HEK293T (cell line): Measurements from ENCODE around the gene DNAH7.

ENCODE experiments used
- ARNT ChIP-seq: fragments of 450-650 bp; IDR thresholded peaks from 2 replicates; pipeline ENCODE4 v1.6.1; 2017; ENCODE audit warnings: mild to moderate bottlenecking
- BHLHE40 ChIP-seq: fragments of 450-650 bp; IDR thresholded peaks from 2 replicates; pipeline ENCODE4 v1.6.1; 2016; ENCODE audit warnings: mild to moderate bottlenecking, moderate library complexity, borderline replicate concordance
- CTBP1 ChIP-seq: fragments of 450-650 bp; IDR thresholded peaks from 2 replicates; pipeline ENCODE4 v1.6.1; 2016; ENCODE audit warnings: borderline replicate concordance
- ELF4 ChIP-seq: fragments of 450-650 bp; IDR thresholded peaks from 2 replicates; pipeline ENCODE4 v1.6.1; 2017; ENCODE audit warnings: antibody characterized with exemption
- FOXA1 ChIP-seq: fragments of 450-650 bp; IDR thresholded peaks from 2 replicates; pipeline ENCODE4 v1.6.1; 2016; ENCODE audit warnings: mild to moderate bottlenecking
- FOXK2 ChIP-seq: fragments of 450-650 bp; IDR thresholded peaks from 2 replicates; pipeline ENCODE4 v1.6.1; 2016; ENCODE audit warnings: mild to moderate bottlenecking
- FOXM1 ChIP-seq: fragments of 450-650 bp; IDR thresholded peaks from 2 replicates; pipeline ENCODE4 v1.6.1; 2017; ENCODE audit warnings: mild to moderate bottlenecking, borderline replicate concordance
- HDGF ChIP-seq: fragments of 450-650 bp; IDR thresholded peaks from 2 replicates; pipeline ENCODE4 v1.6.1; 2017; ENCODE audit warnings: antibody characterized with exemption, borderline replicate concordance
- L3MBTL2 ChIP-seq: fragments of 450-650 bp; conservative IDR thresholded peaks from 2 replicates; pipeline ENCODE4 v1.6.1; 2016; ENCODE audit warnings: mild to moderate bottlenecking
- LEF1 ChIP-seq: fragments of 450-650 bp; IDR thresholded peaks from 2 replicates; pipeline ENCODE4 v1.6.1; 2017; ENCODE audit warnings: mild to moderate bottlenecking, borderline replicate concordance
- SP1 ChIP-seq: fragments of 450-650 bp; IDR thresholded peaks from 2 replicates; pipeline ENCODE4 v1.6.1; 2017
- SUZ12 ChIP-seq: fragments of 450-650 bp; IDR thresholded peaks from 2 replicates; pipeline ENCODE4 v1.6.1; 2016; ENCODE audit warnings: mild to moderate bottlenecking

DNA sequence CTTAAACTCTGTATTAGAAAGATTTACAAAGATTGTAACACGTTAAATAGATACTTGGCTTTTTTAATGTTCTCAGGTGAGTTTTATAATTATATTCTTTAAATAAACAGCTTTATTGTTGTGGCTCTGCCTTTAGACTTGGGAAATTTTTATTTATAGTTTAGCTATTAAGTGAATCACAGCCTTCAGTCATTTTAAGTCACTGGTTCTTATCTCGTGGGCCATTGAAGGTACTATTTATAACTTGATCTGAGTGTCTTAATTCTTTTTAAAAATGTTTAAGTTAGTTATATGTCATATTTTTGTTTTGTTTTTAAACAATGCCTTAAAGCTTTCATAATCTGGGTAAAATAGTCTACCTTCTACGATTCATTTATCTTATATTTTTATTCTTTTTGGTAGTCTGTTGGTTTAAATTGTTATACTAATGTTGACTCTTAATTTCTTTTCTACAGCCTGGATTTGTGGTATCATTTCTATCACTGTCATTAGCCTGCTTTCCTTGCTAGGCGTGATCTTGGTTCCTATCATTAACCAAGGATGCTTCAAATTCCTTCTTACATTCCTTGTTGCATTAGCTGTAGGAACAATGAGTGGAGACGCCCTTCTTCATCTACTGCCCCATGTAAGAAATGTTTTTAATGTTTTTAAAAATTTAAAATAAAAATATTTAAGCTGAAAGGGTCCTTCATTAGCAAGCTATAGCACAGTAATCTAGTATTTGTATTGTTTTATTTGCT, 362.3 kb downstream of the DNAH7 start:
- TF ChIP-seq FOXA1 (no peak), CTBP1 (no peak), ELF4 (no peak), HDGF (no peak), LEF1 (no peak), SP1 (no peak), BHLHE40 (no peak), SUZ12 (no peak), L3MBTL2 (no peak), FOXM1 (no peak), ARNT (no peak), FOXK2 (no peak)
